Measurements from ENCODE around the gene KIF6.

Gene KIF6

GRCh38 chr6:39642270-39642669, 82.9 kb downstream of the KIF6 start:
- no peaks in the 10 kb centered on the region for H3F3A ChIP-seq (ENCODE audit: insufficient read depth, low read length)
- no peak overlapping the region for H2AFZ ChIP-seq (ENCODE audit: low read length)
- TF ChIP-seq CTCF (IDR thresholded peaks at IDR 0.05; ENCODE audit: low read length): no peak
- TF ChIP-seq EZH2 (IDR thresholded peaks at IDR 0.05; ENCODE audit: borderline replicate concordance, low read length): no peak

DNA sequence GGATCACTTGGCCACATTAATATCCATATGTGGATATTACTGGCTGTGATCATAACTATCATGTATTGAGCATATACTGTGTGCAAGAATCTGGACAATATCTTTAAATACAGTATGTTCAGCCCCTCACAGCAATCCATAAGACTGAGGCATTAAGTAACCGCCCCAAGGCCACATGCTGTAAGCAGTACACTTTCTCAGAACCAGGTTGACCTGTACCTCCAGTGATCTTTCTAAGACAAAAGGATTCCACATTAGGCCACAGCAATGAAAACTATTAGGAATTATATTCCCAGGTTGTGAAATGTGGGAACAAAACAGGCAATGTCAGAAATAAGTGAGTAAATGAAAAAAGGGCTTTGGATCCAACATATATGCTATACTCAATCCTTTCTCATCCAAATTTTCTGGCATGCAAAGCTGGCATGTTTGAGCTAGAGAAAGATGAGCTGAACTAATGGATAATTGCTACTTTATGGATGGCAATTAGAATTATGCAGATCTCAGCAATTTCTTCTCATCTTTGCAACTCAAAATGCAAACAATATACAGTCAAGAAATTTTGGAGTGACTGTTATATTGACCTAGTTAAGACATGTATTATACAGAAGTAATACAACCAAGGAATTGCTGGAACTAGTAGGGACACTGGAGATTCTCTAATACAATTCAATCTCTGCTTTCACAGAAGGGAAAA, 86.9 kb downstream of the KIF6 start:
- H3K9ac ChIP-seq (ENCODE audit: low read length): no peak overlapping the region
- no peaks in the 10 kb centered on the region for H3K36me3 ChIP-seq (ENCODE audit: insufficient read depth, low read length)
- no peaks in the 10 kb centered on the region for H3K27me3 ChIP-seq (ENCODE audit: insufficient read depth, low read length)
- H3K9me2 ChIP-seq (ENCODE audit: low read depth, low read length): no peaks in the 10 kb centered on the region
- H4K20me1 ChIP-seq (ENCODE audit: insufficient read depth, low read length): no peaks in the 10 kb centered on the region
- H3F3A ChIP-seq (ENCODE audit: insufficient read depth, low read length): no peaks in the 10 kb centered on the region
- H3K9me3 ChIP-seq (ENCODE audit: low read length): no peaks in the 10 kb centered on the region
- no peak overlapping the region for H3K4me2 ChIP-seq (ENCODE audit: low read length)
- no peak overlapping the region for H3K27ac ChIP-seq (ENCODE audit: low read depth, low read length, poor library complexity, severe bottlenecking)
- TF ChIP-seq EZH2 (IDR thresholded peaks at IDR 0.05; ENCODE audit: borderline replicate concordance, low read length) (no peak), CTCF (IDR thresholded peaks at IDR 0.05; ENCODE audit: low read length) (no peak)
- H2AFZ ChIP-seq (ENCODE audit: low read length): no peak overlapping the region
- no peaks in the 10 kb centered on the region for H3K4me1 ChIP-seq (ENCODE audit: insufficient read depth, low read length, severe bottlenecking)
- H3K4me3 ChIP-seq (ENCODE audit: low read depth, low read length, poor library complexity, severe bottlenecking): no peak overlapping the region
- H3K79me2 ChIP-seq (ENCODE audit: insufficient read depth, low read length): no peaks in the 10 kb centered on the region

More at GRCh38 chr6:39642270-39642669, 82.9 kb downstream of the KIF6 start:
- Histone ChIP-seq H3K4me3 (ENCODE audit: low read depth, low read length, poor library complexity, severe bottlenecking) (no peak overlapping the region), H3K4me1 (ENCODE audit: insufficient read depth, low read length, severe bottlenecking) (no peaks in the 10 kb centered on the region), H3K79me2 (ENCODE audit: insufficient read depth, low read length) (no peaks in the 10 kb centered on the region), H3K9ac (ENCODE audit: low read length) (no peak overlapping the region), H3K9me2 (ENCODE audit: low read depth, low read length) (no peaks in the 10 kb centered on the region), H3K4me2 (ENCODE audit: low read length) (no peak overlapping the region), H3K9me3 (ENCODE audit: low read length) (no peaks in the 10 kb centered on the region), H3K27ac (ENCODE audit: low read depth, low read length, poor library complexity, severe bottlenecking) (no peak overlapping the region), H3K27me3 (ENCODE audit: insufficient read depth, low read length) (no peaks in the 10 kb centered on the region), H4K20me1 (ENCODE audit: insufficient read depth, low read length) (no peaks in the 10 kb centered on the region), H3K36me3 (ENCODE audit: insufficient read depth, low read length) (no peaks in the 10 kb centered on the region)

DNA sequence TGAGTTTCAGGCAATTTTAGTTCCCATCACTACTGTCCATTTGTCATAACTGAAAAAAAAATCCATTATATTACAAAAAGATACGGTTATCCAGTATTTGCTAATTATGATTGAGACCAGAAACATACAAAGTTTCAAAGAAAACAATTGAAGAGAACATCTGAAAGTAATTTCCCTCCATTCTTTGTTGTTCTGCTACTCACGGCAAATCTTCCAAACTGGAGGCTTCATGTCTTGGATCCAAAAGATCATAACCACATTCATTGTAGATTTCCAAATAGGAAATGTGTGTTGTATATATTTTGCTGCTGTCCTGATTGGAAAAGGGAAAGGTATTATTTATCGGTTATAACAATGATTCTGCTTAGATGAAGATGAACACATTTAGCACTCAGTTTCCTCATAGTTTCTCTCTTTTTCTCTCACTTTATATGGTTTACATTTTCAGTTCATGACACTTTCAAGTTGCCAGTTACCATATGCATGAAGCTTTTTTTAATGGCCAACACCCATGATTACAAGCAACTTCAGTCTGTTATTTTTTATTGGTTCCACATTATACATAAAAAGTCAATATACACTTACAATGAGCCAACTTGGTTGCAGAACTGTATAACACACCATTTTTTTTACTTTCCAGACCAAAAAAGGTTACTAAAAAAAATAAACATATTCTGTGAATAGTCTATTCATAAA, 90.4 kb downstream of the KIF6 start:
- no peaks in the 10 kb centered on the region for H3K9me3 ChIP-seq (ENCODE audit: low read length)
- TF ChIP-seq CTCF (IDR thresholded peaks at IDR 0.05; ENCODE audit: low read length): no peak
- TF ChIP-seq EZH2 (IDR thresholded peaks at IDR 0.05; ENCODE audit: borderline replicate concordance, low read length): no peak
- no peaks in the 10 kb centered on the region for H4K20me1 ChIP-seq (ENCODE audit: insufficient read depth, low read length)
- no peak overlapping the region for H2AFZ ChIP-seq (ENCODE audit: low read length)
- no peak overlapping the region for H3K4me2 ChIP-seq (ENCODE audit: low read length)
- H3K36me3 ChIP-seq (ENCODE audit: insufficient read depth, low read length): no peaks in the 10 kb centered on the region
- no peaks in the 10 kb centered on the region for H3K4me1 ChIP-seq (ENCODE audit: insufficient read depth, low read length, severe bottlenecking)
- no peaks in the 10 kb centered on the region for H3K79me2 ChIP-seq (ENCODE audit: insufficient read depth, low read length)
- H3K27me3 ChIP-seq (ENCODE audit: insufficient read depth, low read length): no peaks in the 10 kb centered on the region
- H3F3A ChIP-seq (ENCODE audit: insufficient read depth, low read length): no peaks in the 10 kb centered on the region
- no peak overlapping the region for H3K9ac ChIP-seq (ENCODE audit: low read length)
- no peaks in the 10 kb centered on the region for H3K9me2 ChIP-seq (ENCODE audit: low read depth, low read length)
- no peak overlapping the region for H3K4me3 ChIP-seq (ENCODE audit: low read depth, low read length, poor library complexity, severe bottlenecking)
- no peak overlapping the region for H3K27ac ChIP-seq (ENCODE audit: low read depth, low read length, poor library complexity, severe bottlenecking)

All from OCI-LY1 (cell line).